Measurements from ENCODE around the gene SLC22A31. TPM values are rescaled to one million over a fixed set of nuclear protein-coding genes. Genes with fewer than 3 reads are reported as not detected.

SLC22A31 gene
- total RNA-seq: not detected in 2 replicates

GRCh38 chr16:89200124-89200849, at the start of gene SLC22A31:
Gene SLC22A31 (minus strand): TSS chr16:89200537. CDS start chr16:89200501, 36 bp downstream.

GRCh38 chr16:89217388-89218191, 17.3 kb upstream of the SLC22A31 start, which contains the start of gene ZNF778:
Gene ZNF778 (plus strand): TSS chr16:89217703. CDS start chr16:89221128, 3,425 bp downstream.

GRCh38 chr16:89171216-89172170, 28.8 kb downstream of the SLC22A31 start, which contains the start of gene CDH15:
Gene CDH15 (plus strand): TSS chr16:89171748. CDS start chr16:89171832, 84 bp downstream.

Other genes starting within 250 kb of the SLC22A31 start
- gene CBFA2T3, start 223.3 kb downstream of the SLC22A31 start, total RNA-seq: 0.48 and 0.64 TPM in 2 replicates
- gene ACSF3, start 106.7 kb downstream of the SLC22A31 start, total RNA-seq: 27.9 and 35.2 TPM in 2 replicates
- 0.24 TPM in 1 of 2 replicates, not detected in the other for gene CDH15, start 28.8 kb downstream of the SLC22A31 start, total RNA-seq
- 9.4 and 16.6 TPM in 2 replicates for gene ZNF778, start 17.2 kb upstream of the SLC22A31 start, total RNA-seq